NCI-H2107 (cell line): ENCODE results near the gene PTPRM.

Experiments used
- DNase-seq: peaks from one replicate; lab custom pipeline; 2025; lab: John Stamatoyannopoulos, UW

The PTPRM gene

DNA sequence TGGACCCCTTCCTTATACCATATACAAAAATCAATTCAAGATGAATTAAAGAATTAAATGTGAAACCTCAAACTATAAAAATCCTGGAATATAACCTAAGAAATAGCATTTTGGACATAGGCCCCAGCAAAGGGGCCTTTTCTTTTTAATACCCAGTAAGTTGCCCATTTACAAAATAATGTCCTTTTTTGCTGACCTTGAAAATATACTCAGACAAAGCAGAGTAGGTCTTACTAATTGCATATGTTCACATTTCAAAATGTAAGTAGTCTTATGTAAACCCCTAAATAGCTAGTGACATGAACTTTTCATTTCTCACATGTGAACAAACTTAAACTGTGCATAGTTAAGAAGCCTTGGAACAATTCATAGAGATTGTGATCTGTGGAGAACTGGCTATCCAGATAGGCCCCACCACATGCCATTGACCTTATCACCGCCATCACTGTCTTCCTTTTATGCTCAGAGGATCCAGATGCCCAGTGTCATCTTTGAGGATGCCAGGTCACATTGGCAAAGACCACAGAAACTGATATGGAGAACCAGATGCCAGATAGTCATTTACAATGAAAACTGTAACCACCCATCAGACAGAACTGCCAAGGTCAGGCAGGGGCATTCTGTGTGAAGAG lies 759.8 kb downstream of the PTPRM start:
- DNase-seq, result no peak

DNA sequence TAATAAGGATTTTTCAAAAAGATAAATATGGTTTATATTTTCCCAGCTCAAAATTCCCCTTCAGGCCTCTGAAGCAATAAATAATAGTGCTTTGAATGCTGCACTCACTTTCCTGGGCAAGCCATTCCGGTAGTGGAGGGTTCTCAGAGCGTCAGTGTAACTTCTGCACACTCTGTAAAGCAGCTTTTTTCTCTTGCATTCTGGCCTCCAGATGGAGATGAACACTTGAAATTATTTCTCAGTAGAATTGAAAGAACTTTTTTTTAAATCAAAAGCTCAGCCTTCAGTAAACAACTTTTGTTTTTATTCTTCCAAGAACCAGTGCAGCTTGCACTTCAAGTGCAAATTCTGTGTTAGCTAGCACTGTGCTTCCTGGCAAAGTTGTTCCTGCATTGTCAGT lies 761.0 kb downstream of the PTPRM start:
- no peak for DNase-seq

DNA sequence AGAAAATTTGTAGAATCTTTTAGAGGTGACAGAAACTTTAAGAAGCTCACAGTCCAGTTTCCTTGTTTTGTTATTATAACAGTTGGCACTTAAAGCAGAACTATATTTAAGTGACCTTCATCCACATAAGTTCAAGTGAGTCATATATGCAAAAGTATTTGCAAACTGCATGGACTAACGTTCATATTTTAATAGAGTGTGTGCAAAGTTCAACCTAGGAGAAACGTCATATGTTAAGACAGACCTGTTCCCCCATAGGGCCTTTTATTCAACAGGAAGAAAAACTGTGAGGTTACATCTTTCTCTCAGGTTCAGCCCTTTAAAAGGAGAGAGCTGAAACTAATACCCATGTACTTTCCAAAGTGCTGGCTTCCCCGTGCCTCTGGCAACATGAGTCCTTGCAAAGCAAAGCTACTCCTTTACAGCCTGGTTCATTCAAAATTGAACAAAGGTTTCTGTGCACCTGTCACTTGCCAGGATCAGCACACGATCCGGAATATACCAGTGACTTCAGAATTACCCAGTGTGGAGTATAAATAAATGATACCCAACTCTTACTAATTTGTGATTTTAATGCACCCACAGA lies 762.2 kb downstream of the PTPRM start:
- DNase-seq, result peak; percentile 18

DNA sequence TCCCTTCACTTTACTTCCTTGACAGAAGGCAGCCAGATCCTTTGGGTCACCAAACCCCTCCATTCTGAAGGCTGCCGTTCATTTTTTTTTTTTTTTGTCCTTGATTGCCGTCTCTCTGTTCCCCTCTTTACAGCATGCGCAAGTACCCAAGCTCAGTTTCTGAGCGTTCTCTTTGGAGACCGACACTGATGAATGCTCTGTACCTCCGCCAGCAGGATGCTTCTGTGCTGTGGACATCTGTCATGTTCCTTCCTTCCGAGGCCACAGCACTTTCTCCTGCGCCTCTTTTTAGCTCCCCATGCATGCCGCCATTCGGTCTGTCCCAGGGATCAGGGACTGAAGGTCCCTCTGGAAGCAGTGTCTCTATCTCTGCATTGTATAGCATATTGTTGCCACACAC lies 763.5 kb downstream of the PTPRM start:
- no peak for DNase-seq

DNA sequence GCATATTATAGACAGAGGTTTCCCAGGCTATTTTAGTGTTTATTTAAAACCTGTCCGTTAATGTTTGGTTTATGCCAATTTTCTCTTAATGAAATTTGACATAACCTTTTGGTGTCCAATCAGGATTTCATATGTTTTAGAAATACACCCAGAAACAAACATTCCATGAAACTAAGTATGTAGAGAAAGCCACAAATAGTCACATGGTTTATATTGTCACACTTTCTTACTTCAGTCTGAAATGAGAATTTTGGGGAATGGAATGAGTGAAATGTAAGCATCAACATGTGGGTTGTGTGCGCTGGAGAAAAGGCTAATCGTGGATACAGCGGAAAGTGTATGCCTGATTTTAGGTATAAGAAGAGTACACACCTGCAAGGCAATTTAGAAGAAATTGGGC lies 765.2 kb downstream of the PTPRM start:
- no peak for DNase-seq

DNA sequence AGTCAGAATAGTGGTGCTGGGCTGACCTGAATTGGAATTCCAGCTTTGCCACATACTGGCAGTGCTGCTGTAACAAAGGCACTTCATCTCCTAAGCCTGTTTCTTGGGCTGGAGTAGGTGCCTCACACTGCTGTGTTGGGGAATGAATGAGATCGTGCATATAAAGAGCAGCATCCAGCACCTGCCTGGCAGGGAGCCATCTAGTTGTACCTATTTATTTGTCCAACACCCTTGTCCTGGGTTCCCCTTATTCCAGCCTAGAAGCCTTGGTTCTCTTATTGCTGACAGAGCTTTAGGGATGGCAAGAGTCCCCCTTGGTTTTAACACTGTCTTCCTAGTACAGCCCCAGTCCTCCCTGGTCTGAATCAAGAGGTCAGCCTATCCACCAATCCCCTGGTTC lies 766.8 kb downstream of the PTPRM start:
- no peak for DNase-seq

DNA sequence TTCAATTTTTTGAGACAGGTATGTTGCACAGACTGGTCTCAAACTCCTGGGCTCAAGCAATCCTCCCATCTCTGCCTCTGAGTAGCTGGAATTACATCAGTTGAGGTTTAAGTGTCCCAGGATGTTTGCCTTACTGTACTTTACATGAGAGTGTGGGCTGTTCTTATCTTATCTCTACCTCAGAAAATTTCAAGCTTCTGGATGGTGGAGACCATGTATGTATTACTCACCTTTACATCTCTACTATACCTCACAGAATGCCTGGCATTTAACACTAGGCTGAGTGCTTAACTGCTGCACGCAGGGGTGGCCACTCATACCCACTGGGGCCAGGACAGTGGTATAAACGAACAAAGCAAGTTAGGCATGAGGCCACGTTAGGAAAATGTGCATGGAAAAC lies 770.1 kb downstream of the PTPRM start:
- no peak for DNase-seq

DNA sequence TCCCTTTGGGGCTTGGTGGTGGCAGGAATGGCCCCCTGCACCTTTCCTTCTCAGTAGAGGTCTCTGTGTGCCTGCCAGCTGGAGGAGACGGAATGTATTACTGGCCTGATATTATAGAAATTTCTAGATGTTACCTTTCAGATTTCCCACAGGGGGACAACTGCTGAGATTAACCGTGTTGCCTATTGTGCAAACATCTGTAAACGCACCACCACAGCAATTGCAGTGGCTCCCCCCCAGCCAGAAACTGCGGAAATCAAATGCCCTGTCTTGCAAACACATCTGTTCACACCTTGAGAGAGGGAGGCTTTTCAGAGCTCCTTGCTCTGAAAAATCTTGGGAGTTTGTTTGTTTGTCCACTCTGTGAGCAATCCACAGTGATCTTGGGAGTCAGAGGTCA lies 772.1 kb downstream of the PTPRM start:
- no peak for DNase-seq

DNA sequence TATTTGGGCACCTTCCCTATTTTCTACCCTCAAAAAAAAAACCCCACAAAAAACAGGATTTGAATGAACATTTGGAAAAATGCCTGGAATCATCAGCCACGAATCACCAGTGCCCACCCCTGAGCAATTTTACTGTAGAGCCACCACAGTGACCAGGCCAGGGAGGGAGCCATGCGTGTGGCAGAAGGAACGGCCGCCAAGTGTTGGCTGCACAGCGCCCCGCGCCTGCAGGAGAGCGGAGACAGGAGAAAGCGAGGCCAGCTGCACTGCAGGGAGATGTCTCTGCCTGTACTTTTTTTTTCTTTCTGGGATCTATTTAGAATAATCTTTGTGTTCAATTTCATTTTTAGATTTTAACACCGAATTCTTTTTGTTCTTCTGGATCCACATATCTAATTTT lies 772.8 kb downstream of the PTPRM start:
- no peak for DNase-seq

DNA sequence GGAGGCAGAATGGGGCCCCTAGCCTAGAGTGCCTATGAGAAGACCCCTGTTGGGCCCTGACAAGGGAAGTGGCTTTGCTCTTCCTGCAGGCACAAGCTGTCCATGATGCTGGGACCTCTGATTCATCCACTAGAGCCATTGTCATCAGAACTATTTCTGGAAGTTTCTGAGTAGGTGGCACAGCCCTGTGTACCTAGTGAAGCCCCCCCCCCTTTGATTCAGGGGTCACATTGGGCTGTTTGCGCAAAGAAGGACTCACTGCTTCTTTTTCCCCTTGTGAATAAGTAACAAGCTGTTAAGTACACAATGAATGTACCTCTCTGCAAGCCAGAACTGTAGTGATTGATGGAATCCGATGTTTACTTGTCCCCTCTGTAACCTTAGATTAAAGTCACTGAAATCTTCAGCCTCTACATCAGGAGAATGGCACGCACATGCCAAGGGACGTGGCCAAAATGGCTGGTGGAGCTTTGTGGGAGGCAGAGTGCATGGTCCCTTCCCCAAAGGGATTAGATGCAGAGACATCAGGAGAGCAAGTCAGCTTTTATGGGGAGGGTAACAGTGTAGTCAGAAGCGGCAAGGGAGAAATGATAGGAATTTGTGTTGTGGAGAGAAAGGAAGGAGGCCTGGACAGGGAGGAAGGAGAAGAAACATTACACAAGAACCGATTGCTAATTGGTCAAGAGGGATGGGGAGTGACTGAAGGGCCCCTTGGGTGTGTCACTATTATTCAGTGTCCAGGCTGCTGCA lies 774.5 kb downstream of the PTPRM start:
- DNase-seq, result no peak

DNA sequence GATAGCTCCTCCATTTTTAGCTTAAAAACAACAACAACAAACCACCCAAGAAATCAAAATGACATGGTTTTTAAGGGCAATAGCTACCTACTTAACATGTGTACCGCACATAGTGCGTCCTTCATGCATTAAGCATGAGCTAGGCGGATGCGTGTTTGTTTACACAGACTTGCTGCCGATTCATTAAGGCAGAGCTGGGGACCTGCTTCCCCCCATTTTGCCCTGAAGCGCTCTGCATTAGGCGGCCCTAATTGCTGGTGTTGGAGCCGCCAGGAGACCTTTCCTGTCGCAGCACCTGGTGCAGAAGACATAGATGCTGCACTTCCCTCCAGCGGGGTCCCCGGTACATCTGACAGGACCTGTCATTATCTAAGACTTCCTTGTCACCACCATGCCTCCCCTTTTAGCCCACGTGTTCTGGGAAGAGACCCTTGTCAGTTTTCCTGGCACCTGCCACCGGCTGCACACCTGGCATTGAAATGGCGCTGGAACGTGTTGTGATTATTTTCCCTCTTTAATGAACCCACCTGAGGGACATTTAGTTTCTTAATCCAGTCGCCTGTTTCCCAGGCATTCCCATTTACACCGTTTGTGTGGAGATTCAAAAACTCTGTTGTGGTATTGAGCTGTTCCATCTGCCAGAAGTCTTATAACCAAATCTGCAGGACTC lies 781.1 kb downstream of the PTPRM start:
- DNase-seq, result no peak

DNA sequence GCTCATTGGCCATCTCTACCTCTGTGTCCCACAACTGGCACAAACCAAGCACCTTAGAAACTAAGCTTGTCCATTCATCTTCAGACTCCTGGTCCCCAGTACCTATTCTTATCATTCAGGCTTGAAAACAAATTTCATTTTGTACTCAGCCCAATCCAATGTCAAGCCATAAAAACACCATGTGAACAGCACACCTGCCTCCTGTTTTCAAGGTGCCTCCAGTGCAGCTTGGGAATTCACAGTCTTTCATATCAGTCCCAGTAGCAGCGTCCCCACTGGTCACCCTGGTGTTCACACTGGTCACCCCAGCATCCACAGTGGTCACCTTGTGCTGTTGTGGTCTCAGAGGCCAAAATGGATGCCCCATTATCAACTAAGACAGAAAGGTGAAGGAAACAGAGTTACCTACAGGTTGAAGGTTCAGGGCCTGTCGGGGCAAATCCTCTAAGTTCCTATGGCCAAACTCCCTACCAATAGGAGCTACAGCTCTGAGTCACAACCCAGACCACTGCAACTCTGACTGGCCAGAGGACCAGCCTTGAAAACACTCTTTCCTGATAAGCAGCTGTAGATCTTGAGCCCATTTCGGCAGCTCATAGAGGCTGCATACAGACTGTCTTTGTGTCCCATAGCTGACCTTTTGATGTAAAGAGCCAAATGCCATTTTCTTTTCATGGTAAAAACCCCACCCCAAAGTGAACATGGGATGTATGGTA lies 782.6 kb downstream of the PTPRM start:
- DNase-seq, result no peak

DNA sequence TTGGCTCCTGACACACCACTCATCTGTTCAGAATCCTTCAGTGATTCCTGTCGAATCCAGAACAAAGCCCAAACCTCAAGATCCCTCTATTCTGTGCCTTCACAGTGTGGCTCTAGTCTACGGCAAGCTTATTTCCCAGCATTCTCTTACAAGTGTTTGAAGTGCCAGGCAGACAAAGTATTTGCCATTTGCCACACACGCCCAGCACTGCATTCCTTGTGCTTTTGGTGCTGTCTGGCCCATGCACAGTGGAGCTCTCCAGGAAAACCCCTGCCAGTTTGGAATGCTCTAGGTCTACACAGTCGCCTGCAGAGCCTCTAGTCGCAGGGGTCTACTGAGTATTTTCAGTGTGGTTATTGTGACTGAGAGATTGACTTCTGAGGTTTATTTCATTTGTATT lies 783.5 kb downstream of the PTPRM start:
- no peak for DNase-seq

DNA sequence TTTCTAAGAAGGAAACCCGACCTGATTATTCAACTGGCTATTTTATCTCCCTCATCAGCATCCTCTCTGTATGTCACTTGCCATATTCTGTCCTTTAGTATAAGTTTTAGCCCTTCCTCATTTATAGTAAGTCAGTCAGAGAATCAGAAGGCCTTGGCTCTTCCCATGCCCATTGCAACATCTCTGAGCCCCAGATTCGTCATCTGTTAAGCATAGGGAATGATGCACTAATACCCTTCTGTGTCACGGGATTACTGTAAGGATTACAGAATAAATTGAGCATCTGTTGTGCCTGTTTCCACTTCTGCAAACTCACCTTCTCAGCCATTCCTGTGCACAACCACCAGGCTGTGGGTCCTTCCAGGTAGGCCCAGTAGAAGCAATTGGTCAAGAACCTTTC lies 784.0 kb downstream of the PTPRM start:
- no peak for DNase-seq

DNA sequence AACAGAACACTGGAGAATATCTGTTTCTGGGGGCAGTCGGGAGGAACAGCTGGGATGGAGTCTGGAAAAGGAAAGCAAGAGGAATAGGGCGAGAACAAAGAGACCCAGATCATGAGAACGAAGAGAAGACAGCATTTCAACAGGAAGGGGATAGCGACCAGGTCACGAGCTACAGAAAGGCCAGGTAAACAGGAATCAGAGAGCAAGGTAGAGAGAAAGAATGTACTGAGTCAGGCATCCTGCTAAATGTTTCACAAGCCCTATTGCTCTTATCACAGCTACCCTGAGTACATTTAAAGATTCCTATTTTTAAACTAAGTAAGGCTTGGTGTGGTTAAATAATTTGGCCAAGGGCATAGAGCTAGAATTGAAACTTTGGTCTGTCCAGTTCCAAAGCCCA lies 787.2 kb downstream of the PTPRM start:
- DNase-seq, result no peak

DNA sequence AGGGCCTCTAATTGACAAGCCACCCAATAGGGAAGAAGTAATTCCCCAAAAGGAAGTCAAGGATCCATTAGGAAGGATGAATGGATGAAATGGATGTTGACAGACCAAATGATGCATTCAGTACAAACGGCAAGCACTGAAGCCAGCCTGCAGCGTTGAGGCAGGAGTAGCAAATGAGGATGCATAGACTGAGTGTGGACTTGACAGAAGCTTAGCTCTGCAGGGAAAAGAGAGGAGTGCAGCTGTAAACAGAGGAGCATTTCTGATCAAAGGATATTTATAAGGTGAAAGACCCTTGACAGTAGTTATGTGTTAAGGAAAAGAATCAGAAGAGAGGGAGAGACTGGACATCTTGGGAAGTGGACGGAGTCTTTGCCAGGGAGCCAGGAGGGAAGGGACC lies 788.9 kb downstream of the PTPRM start:
- no peak for DNase-seq

DNA sequence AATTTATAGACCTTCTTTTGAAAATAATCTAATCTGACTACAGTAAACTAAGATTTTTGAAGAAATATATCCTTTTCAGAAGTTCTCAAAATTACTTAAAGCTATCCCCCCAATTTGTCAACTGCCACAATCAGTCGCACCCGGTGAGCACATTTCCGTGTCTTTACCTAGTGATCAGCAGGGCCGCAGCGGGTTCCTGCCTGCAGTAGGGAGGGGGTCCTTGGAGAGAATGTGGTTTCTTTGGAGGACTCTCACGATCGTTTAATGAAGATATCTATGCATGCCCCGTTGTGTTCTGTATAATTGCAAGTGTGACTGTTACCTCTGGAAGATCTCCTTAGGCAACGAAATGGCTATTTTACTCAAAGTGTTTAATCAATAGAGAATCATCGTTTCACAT lies 790.2 kb downstream of the PTPRM start:
- DNase-seq, result no peak

DNA sequence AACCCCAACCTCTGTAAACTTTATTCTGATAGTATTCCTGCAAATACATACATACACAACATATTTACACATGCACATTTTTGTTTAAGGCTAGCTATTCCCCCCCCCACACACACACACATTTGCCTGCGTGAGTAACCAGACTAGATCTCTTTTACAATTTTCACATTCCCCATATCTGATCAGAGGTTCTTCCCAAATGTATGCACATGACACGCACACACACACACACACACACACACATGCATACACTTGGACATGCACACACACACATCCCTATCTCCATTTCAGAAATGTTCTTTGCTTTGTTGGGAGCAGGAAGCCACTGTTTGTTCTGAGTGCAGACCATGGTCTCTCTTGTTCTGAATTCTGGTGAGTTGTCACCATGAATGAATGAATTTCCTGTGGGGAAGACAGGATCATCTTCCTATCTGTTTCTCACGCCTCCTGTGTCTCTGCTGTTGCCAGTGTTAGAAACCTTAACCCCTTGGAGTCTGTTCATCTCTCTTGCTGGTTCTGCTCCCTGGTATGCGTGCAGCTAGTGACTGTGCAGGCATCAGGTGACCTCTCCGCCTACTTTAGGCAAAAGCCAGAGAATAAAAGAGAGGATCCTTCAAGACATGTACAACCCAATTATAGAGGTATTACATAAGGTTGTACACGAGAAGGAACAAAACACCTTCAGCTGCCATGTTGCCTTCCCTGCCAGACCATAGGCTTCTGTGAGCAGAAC lies 791.1 kb downstream of the PTPRM start:
- no peak for DNase-seq

DNA sequence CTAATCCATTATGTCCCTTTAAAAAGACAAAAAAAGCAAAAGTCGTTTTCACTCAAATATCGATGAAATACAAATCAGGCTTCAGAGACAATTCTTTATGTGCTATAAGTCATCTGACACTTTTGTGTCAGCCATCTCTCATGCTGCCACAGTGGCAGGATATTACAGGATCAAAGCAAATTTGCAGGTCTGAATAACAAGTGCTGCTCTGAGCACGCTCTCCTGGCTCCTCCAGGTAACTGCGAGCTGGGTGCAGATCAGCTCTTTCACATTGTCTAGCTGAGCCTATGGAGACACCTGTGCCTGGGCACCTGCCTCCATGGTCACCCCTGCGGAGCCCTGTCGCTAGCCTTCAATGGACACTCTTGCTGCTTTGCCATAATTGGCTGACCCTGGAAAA lies 792.0 kb downstream of the PTPRM start:
- DNase-seq, result peak; percentile 36

DNA sequence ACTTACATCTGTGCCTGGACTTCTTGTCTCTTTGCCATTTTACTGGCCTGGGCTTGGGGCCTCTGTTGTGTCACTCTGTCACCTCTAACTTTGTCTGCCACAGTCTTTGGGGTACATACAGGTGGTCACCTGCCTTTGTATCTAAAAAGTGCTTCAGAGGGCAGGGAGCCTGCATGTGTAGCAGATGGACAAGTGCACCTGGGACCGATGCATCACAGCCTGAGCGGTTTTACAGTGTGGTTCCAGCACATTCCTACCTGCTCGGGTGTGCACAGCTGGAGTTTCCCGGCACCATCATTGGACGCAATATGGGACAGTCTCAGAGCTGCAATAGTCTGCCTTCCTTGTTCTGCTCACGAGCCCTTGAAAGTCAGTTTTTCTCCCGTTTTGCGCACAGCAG lies 792.4 kb downstream of the PTPRM start:
- no peak for DNase-seq

DNA sequence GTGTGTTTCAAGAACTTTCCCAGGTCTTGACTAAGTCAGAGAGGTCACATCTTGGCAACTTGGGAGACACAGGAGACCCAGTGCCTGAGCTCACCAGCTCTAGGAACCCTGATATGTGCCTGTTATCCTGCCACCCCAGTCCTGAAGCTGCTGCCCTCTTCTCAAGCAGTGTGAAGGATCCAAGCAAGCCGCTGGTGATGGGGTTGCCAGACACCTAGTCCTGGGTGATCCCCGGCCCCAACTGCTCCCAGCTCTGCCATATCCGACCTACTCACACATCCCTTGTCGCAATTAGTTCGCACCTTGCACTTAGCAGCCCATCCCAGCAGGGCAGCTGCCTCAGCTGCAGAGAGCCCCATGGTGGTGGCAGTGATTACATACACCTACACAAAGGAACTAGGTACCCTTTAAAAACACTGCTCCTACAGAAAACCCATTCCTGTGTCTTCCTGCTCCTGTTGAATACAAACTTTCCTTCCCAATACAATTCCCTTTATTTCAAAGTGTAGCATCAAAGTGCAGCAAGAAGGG lies 794.9 kb downstream of the PTPRM start:
- DNase-seq, result no peak

DNA sequence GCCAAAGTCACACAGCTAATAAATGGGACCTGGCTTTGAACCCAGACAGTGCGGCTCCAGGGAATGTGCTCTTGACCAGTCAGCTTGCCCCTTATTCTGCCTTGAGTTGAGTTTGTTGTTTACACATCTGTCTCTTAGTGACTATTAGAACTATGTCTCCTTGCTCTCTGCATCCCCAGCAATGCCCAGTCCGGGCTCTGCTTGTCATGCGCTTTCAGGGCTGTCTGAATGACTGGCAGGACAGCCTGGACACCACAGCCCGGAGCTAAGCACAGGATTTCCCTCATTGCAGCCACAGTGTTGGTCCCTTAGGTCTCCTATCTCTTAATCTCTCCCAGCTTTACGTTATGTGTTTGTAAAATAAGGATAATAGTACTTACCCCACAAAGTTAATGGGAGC lies 795.7 kb downstream of the PTPRM start:
- no peak for DNase-seq
